ENCODE data around the gene GK. TPM values are rescaled to one million over a fixed set of nuclear protein-coding genes. Genes with fewer than 3 reads are reported as not detected.

GK gene
- total and polyA plus RNA-seq, 9 of the 15 experiments (the other 6 are each of a cell fraction or from before 2014, with no cell fraction given) = 8.0 to 15.7 (median 12.4) TPM

- BruUV-seq (replicated peaks) = no TSS peak
- no peaks in the 10 kb centered on the region; the same call in 2 of the 3 replicates for H3K36me3 ChIP-seq (ENCODE audit: control insufficient read depth, insufficient read depth, low read length)
- no peak overlapping the region for H3K27ac ChIP-seq (ENCODE audit: extremely low read depth, low read depth, low read length)
- no peaks in the 10 kb centered on the region for H4K20me1 ChIP-seq (replicated peaks; ENCODE audit: control insufficient read depth, insufficient read depth, low read length)
- CTCF ChIA-PET (ENCODE audit: low intra/inter-chr PET ratio) = no interaction called here
- POLR2A ChIA-PET = no interaction called here
- H3K9ac ChIP-seq (ENCODE audit: insufficient read depth in 1 of 2, low read depth in 2 of 2, low read length in 2 of 2) = no peak overlapping the region
- H3K79me2 ChIP-seq (ENCODE audit: control insufficient read depth, insufficient read depth, low read length) = no peaks in the 10 kb centered on the region
- H3K9me1 ChIP-seq (ENCODE audit: control insufficient read depth, insufficient read depth, low read length) = no peaks in the 10 kb centered on the region
- DNase-seq (ENCODE audit: extremely low read depth in 1 of 4, low spot score in 3 of 4) (no peak), ATAC-seq (no peak), FAIRE-seq (no peak)
- H3K4me2 ChIP-seq (ENCODE audit: insufficient read depth, low read length) = no peak overlapping the region
- WGBS (ENCODE audit: insufficient coverage, low coverage, missing lambda C conversion rate) = 75% methylated on average over 2 of the region's 3 CpGs
- H2AFZ ChIP-seq (ENCODE audit: low read depth, low read length) = no peak overlapping the region
- TF ChIP-seq ZNF668 (CRISPR knock-in tag; IDR thresholded peaks at IDR 0.05) (no peak), ZBED1 (IDR thresholded peaks at IDR 0.05) (no peak), EZH2 (IDR thresholded peaks at IDR 0.05; ENCODE audit: borderline replicate concordance, low read depth, low read length) (no peak), CEBPB (tag; IDR thresholded peaks at IDR 0.05) (no peak), NR3C1 (CRISPR knock-in tag; IDR thresholded peaks at IDR 0.05) (no peak), SAFB2 (IDR thresholded peaks at IDR 0.05; ENCODE audit: borderline replicate concordance, low read depth, low read length, severe bottlenecking) (no peak), PYGO2 (tag; IDR thresholded peaks at IDR 0.05) (no peak), ZNF143 (CRISPR knock-in tag; IDR thresholded peaks at IDR 0.05) (no peak), ZBTB33 (CRISPR knock-in tag; IDR thresholded peaks at IDR 0.05) (no peak), CSDE1 (IDR thresholded peaks at IDR 0.05) (no peak), ZNF318 (IDR thresholded peaks at IDR 0.05; ENCODE audit: borderline replicate concordance in 1 of 2, low read depth in 1 of 2) (no peak), SIRT6 (IDR thresholded peaks at IDR 0.05; ENCODE audit: low read depth, low read length) (no peak), FOXA1 (IDR thresholded peaks at IDR 0.05; ENCODE audit: borderline replicate concordance) (no peak)
- no peaks in the 10 kb centered on the region for H3K4me1 ChIP-seq (replicated peaks in 1 of 2; ENCODE audit: control insufficient read depth in 2 of 2, insufficient read depth in 2 of 2, low read length in 2 of 2)
- H3K27me3 ChIP-seq (ENCODE audit: control insufficient read depth in 2 of 2, insufficient read depth in 2 of 2, low read length in 2 of 2) = no peaks in the 10 kb centered on the region
- in situ Hi-C loops (cut with MboI) (no loop called here), intact Hi-C loops (cut with micrococcal nuclease) (no loop called here)
- H3K4me3 ChIP-seq = no peak overlapping the region
- H3K9me3 ChIP-seq (replicated peaks; ENCODE audit: control insufficient read depth, insufficient read depth, low read depth, low read length) = no peaks in the 10 kb centered on the region
Measured at GRCh38 chrX:30674799-30675198, 21.6 kb downstream of the GK start.

Data from K562 (cell line).